ENCODE data around the gene MYO9B.

GRCh38 chr19:17209126-17210036, 133.8 kb downstream of the MYO9B start:
- TF ChIP-seq POLR2AphosphoS5 (IDR thresholded peaks at IDR 0.05; ENCODE audit: low read depth, low read length) (peak; percentile 12), POLR2A (IDR thresholded peaks at IDR 0.05; ENCODE audit: low read depth, low read length) (0 out of 2 replicates have a peak, but pooled peaks have one; percentile 3)
